Measurements from ENCODE around the gene RPLP1.
A peak's percentile ranks its signal among the peaks of the same experiment; 100 is the strongest.

GRCh38 chr15:69462493-69463181 lies 10.0 kb downstream of the RPLP1 start:
- TF ChIP-seq CTCF (IDR thresholded peaks at IDR 0.05) (peak; percentile 70 to 99 (median 90)), POLR2A (IDR thresholded peaks at IDR 0.05) (peak in 1 of 2 donors; percentile 90)

Data from heart left ventricle (tissue), 13 donors.